ENCODE results near the gene TINCR. TPM values are rescaled to one million over a fixed set of nuclear protein-coding genes. Genes with fewer than 3 reads are reported as not detected.

The TINCR gene
- total and polyA plus RNA-seq, 2 experiments from 2014 or later: 1.9 to 2.4 TPM

GRCh38 chr19:5591476-5591875 lies 23.7 kb upstream of the TINCR start:
- no peak for DNase-seq (ENCODE audit: low read depth in 1 of 2, low spot score in 1 of 2)
- Histone ChIP-seq H3K27me3 (no peaks in the 10 kb centered on the region), H3K4me1 (ENCODE audit: low read depth) (peaks cover 4% of the 10 kb centered on the region), H3K4me3 (no peak overlapping the region), H3K27ac (no peak overlapping the region), H3K9me3 (ENCODE audit: low read depth) (no peaks in the 10 kb centered on the region), H3K36me3 (peaks cover 73% of the 10 kb centered on the region)
- TF ChIP-seq CTCF (IDR thresholded peaks at IDR 0.05; ENCODE audit: low read depth, low read length): no peak

- peaks cover 10% of the 10 kb centered on the region for H3K4me1 ChIP-seq (ENCODE audit: low read depth)
- H3K27ac ChIP-seq: no peak overlapping the region
- H3K27me3 ChIP-seq: no peaks in the 10 kb centered on the region
- no peak for TF ChIP-seq CTCF (IDR thresholded peaks at IDR 0.05; ENCODE audit: low read depth, low read length)
- H3K4me3 ChIP-seq: no peak overlapping the region
- no peaks in the 10 kb centered on the region for H3K9me3 ChIP-seq (ENCODE audit: low read depth)
- H3K36me3 ChIP-seq: peaks cover 67% of the 10 kb centered on the region
- DNase-seq (ENCODE audit: low read depth in 1 of 2, low spot score in 1 of 2): no peak
Measured at GRCh38 chr19:5590865-5591154, 23.1 kb upstream of the TINCR start.

GRCh38 chr19:5590151-5590864 lies 22.6 kb upstream of the TINCR start:
- DNase-seq (ENCODE audit: low read depth in 1 of 2, low spot score in 1 of 2): no peak
- Histone ChIP-seq H3K36me3 (peaks cover 62% of the 10 kb centered on the region), H3K9me3 (ENCODE audit: low read depth) (no peaks in the 10 kb centered on the region), H3K27ac (no peak overlapping the region), H3K4me3 (no peak overlapping the region), H3K27me3 (no peaks in the 10 kb centered on the region), H3K4me1 (ENCODE audit: low read depth) (peaks cover 14% of the 10 kb centered on the region)
- no peak for TF ChIP-seq CTCF (IDR thresholded peaks at IDR 0.05; ENCODE audit: low read depth, low read length)

GRCh38 chr19:5588906-5589676 lies 21.3 kb upstream of the TINCR start:
- no peak for TF ChIP-seq CTCF (IDR thresholded peaks at IDR 0.05; ENCODE audit: low read depth, low read length)
- no peak for DNase-seq (ENCODE audit: low read depth in 1 of 2, low spot score in 1 of 2)
- Histone ChIP-seq H3K27me3 (no peaks in the 10 kb centered on the region), H3K4me1 (ENCODE audit: low read depth) (peaks cover 17% of the 10 kb centered on the region), H3K36me3 (peaks cover 56% of the 10 kb centered on the region), H3K27ac (no peak overlapping the region), H3K4me3 (no peak overlapping the region), H3K9me3 (ENCODE audit: low read depth) (no peaks in the 10 kb centered on the region)

- DNase-seq (ENCODE audit: low read depth in 1 of 2, low spot score in 1 of 2): no peak
- TF ChIP-seq CTCF (IDR thresholded peaks at IDR 0.05; ENCODE audit: low read depth, low read length): no peak
- H3K36me3 ChIP-seq: peaks cover 49% of the 10 kb centered on the region
- no peak overlapping the region for H3K4me3 ChIP-seq
- no peaks in the 10 kb centered on the region for H3K9me3 ChIP-seq (ENCODE audit: low read depth)
- H3K27ac ChIP-seq: no peak overlapping the region
- peaks cover 17% of the 10 kb centered on the region for H3K4me1 ChIP-seq (ENCODE audit: low read depth)
- no peaks in the 10 kb centered on the region for H3K27me3 ChIP-seq
Measured at GRCh38 chr19:5588441-5588840, 20.7 kb upstream of the TINCR start.
